PC-9 (cell line): ENCODE data around the gene VAT1.

ENCODE experiments used
- CTCF ChIP-seq: fragments of 200-600 bp; sonication (generic); conservative IDR thresholded peaks from 2 replicates; pipeline ENCODE4 v1.6.1; 2017; ENCODE audit warnings: mixed run types, antibody characterized with exemption, mild to moderate bottlenecking, moderate library complexity
- EZH2 ChIP-seq: fragments of 200-600 bp; sonication (generic); IDR thresholded peaks from 2 replicates; pipeline ENCODE4 v1.8.0; 2017; ENCODE audit warnings: antibody characterized with exemption, low read depth

GRCh38 chr17:42979511-42980273 lies 42.5 kb downstream of the VAT1 start, which contains the start of gene PTGES3L:
- TF ChIP-seq CTCF, result no peak
- TF ChIP-seq EZH2, result no peak
